Measurements from ENCODE around the gene TAP2.

- no peak for TF ChIP-seq ATOH8 (CRISPR knock-in tag; IDR thresholded peaks at IDR 0.05; ENCODE audit: low read depth)
- TF ChIP-seq RAD21 (conservative IDR thresholded peaks at IDR 0.05 in 1 of 2, IDR thresholded peaks at IDR 0.05 in 1 of 2) = no peak
- no peak for TF ChIP-seq SMC3 (IDR thresholded peaks at IDR 0.05)
- no peak for TF ChIP-seq RFX5 (IDR thresholded peaks at IDR 0.05)
- TF ChIP-seq CTCF (IDR thresholded peaks at IDR 0.05) = no peak
- no peak for TF ChIP-seq CHD2 (IDR thresholded peaks at IDR 0.05; ENCODE audit: low read length, partially characterized antibody)
- no peak for TF ChIP-seq MYC (IDR thresholded peaks at IDR 0.05; ENCODE audit: borderline replicate concordance, low read length)
- no peak for TF ChIP-seq EP300 (IDR thresholded peaks at IDR 0.05)
- no peak for TF ChIP-seq USF2 (IDR thresholded peaks at IDR 0.05)
- no peak for TF ChIP-seq CEBPB (IDR thresholded peaks at IDR 0.05)
- no peak for TF ChIP-seq POLR2A (IDR thresholded peaks at IDR 0.05; ENCODE audit: low read length)
Observed at GRCh38 chr6:32852018-32852843, 13.7 kb upstream of the TAP2 start.
